Astrocyte (in vitro differentiated cells and primary cell): ENCODE data around the gene CELF3. TPM values are rescaled to one million over a fixed set of nuclear protein-coding genes. Genes with fewer than 3 reads are reported as not detected.
A peak's percentile ranks its signal among the peaks of the same experiment; 100 is the strongest.

Experiments used
- DNase-seq: peaks from one replicate; pipeline ENCODE4 v3.0.0-alpha.2; 2010; ENCODE audit warnings: low read depth
- FAIRE-seq: peaks from 2 replicates; lab custom pipeline; 2011; peaks lifted over from hg19 to GRCh38; lab: Jason Lieb, UNC
- H2AFZ ChIP-seq: 2 replicates; pipeline ENCODE4 v1.6.0; 2012; ENCODE audit warnings: low read depth, low read length, inconsistent platforms
- H3K27ac ChIP-seq: 2 replicates; pipeline ENCODE4 v1.5.1; 2011; ENCODE audit warnings: low read depth, low read length, inconsistent platforms
- H3K27me3 ChIP-seq: 2 replicates; pipeline ENCODE4 v1.6.0; 2011; ENCODE audit warnings: low read length, inconsistent platforms; ENCODE audit not compliant: insufficient read depth
- H3K36me3 ChIP-seq: 2 replicates; pipeline ENCODE4 v1.5.1; 2011; ENCODE audit warnings: low read length, inconsistent platforms; ENCODE audit not compliant: insufficient read depth
- H3K4me1 ChIP-seq: 2 replicates; pipeline ENCODE4 v1.5.1; 2011; ENCODE audit warnings: low read length, inconsistent platforms; ENCODE audit not compliant: insufficient read depth
- H3K4me2 ChIP-seq: 2 replicates; pipeline ENCODE4 v1.6.0; 2012; ENCODE audit warnings: low read length, inconsistent platforms
- H3K4me3 ChIP-seq: 2 replicates; pipeline ENCODE4 v1.5.1; 2011; ENCODE audit warnings: low read depth, mild to moderate bottlenecking, low read length, inconsistent platforms; ENCODE audit not compliant: insufficient read depth
- H3K79me2 ChIP-seq: 2 replicates; pipeline ENCODE4 v1.6.0; 2012; ENCODE audit warnings: mild to moderate bottlenecking, low read length, inconsistent platforms; ENCODE audit not compliant: insufficient read depth
- H3K9ac ChIP-seq: 2 replicates; pipeline ENCODE4 v1.6.0; 2012; ENCODE audit warnings: mild to moderate bottlenecking, low read length, inconsistent platforms
- H3K9me3 ChIP-seq: 2 replicates; pipeline ENCODE4 v1.5.1; 2012; ENCODE audit warnings: low read depth, mild to moderate bottlenecking, low read length, inconsistent platforms; ENCODE audit not compliant: insufficient read depth
- H4K20me1 ChIP-seq: 2 replicates; pipeline ENCODE4 v1.6.0; 2012; ENCODE audit warnings: low read length, inconsistent platforms; ENCODE audit not compliant: insufficient read depth
- H3K27ac Mint-ChIP-seq: one replicate; pipeline ENCODE4 v1.8.0; 2021; ENCODE audit warnings: mild to moderate bottlenecking, mixed read lengths; ENCODE audit not compliant: unreplicated experiment
- H3K27me3 Mint-ChIP-seq: one replicate; pipeline ENCODE4 v1.8.0; 2021; ENCODE audit warnings: low read depth, mixed read lengths; ENCODE audit not compliant: unreplicated experiment
- H3K36me3 Mint-ChIP-seq: one replicate; pipeline ENCODE4 v1.8.0; 2021; ENCODE audit warnings: low read depth, mixed read lengths; ENCODE audit not compliant: unreplicated experiment
- H3K4me1 Mint-ChIP-seq: one replicate; pipeline ENCODE4 v1.8.0; 2021; ENCODE audit warnings: low read depth, mixed read lengths; ENCODE audit not compliant: unreplicated experiment
- H3K4me3 Mint-ChIP-seq: one replicate; pipeline ENCODE4 v1.8.0; 2021; ENCODE audit warnings: mild to moderate bottlenecking, moderate library complexity, mixed read lengths; ENCODE audit not compliant: unreplicated experiment
- H3K9me3 Mint-ChIP-seq: one replicate; pipeline ENCODE4 v1.8.0; 2021; ENCODE audit warnings: mild to moderate bottlenecking, mixed read lengths; ENCODE audit not compliant: unreplicated experiment
- CTCF ChIP-seq: IDR thresholded peaks from 2 replicates; pipeline ENCODE4 v1.5.1; 2011; ENCODE audit warnings: low read depth, mild to moderate bottlenecking, inconsistent platforms, low read length, moderate library complexity; ENCODE audit not compliant: insufficient read depth
- EZH2 ChIP-seq: IDR thresholded peaks from 2 replicates; pipeline ENCODE4 v1.6.1; 2012; ENCODE audit warnings: mild to moderate bottlenecking, low read length, inconsistent platforms; ENCODE audit not compliant: insufficient read depth
- total RNA-seq: library from RNA; stranded (reverse); gene quantifications from 2 replicates; pipeline ENCODE4 v1.2.1, GENCODE V29; 2021

Gene CELF3
- total RNA-seq, 1 donor from 2014 or later: not detected

GRCh38 chr1:151703813-151704212 is 12.8 kb downstream of the CELF3 start:
- H3K36me3 Mint-ChIP-seq: peaks cover 18% of the 10 kb centered on the region
- TF ChIP-seq CTCF (no peak), EZH2 (no peak)
- peaks cover 7% of the 10 kb centered on the region for H3K36me3 ChIP-seq
- H3K27ac ChIP-seq: no peak overlapping the region
- no peak overlapping the region for H3K4me3 Mint-ChIP-seq
- H3K4me2 ChIP-seq: no peak overlapping the region
- DNase-seq: no peak
- peak overlapping the region; percentile 18 for H3K27ac Mint-ChIP-seq
- H3K9me3 ChIP-seq: no peaks in the 10 kb centered on the region
- H3K27me3 Mint-ChIP-seq: no peaks in the 10 kb centered on the region
- H3K27me3 ChIP-seq: no peaks in the 10 kb centered on the region
- no peak overlapping the region for H3K9ac ChIP-seq
- H3K4me1 ChIP-seq: no peaks in the 10 kb centered on the region
- peaks cover 17% of the 10 kb centered on the region for H3K4me1 Mint-ChIP-seq
- no peaks in the 10 kb centered on the region for H4K20me1 ChIP-seq
- H3K9me3 Mint-ChIP-seq: no peaks in the 10 kb centered on the region
- no peak overlapping the region for H2AFZ ChIP-seq
- H3K79me2 ChIP-seq: no peaks in the 10 kb centered on the region
- no peak for FAIRE-seq
- no peak overlapping the region for H3K4me3 ChIP-seq

GRCh38 chr1:151702936-151703335 is 13.7 kb downstream of the CELF3 start:
- H3K9me3 ChIP-seq: no peaks in the 10 kb centered on the region
- Mint-ChIP-seq H3K27me3 (no peaks in the 10 kb centered on the region), H3K27ac (no peak overlapping the region), H3K4me3 (no peak overlapping the region), H3K36me3 (peaks cover 18% of the 10 kb centered on the region), H3K9me3 (no peaks in the 10 kb centered on the region), H3K4me1 (peaks cover 11% of the 10 kb centered on the region)
- TF ChIP-seq CTCF (no peak), EZH2 (no peak)
- H3K4me3 ChIP-seq: no peak overlapping the region
- peaks cover 7% of the 10 kb centered on the region for H3K36me3 ChIP-seq
- H3K79me2 ChIP-seq: no peaks in the 10 kb centered on the region
- no peaks in the 10 kb centered on the region for H3K27me3 ChIP-seq
- no peak overlapping the region for H3K9ac ChIP-seq
- H3K4me1 ChIP-seq: no peaks in the 10 kb centered on the region
- FAIRE-seq (no peak), DNase-seq (no peak)
- no peak overlapping the region for H2AFZ ChIP-seq
- no peak overlapping the region for H3K27ac ChIP-seq
- no peaks in the 10 kb centered on the region for H4K20me1 ChIP-seq
- H3K4me2 ChIP-seq: no peak overlapping the region

GRCh38 chr1:151701515-151701914 is 15.1 kb downstream of the CELF3 start:
- Histone ChIP-seq H3K9ac (no peak overlapping the region), H3K4me1 (no peaks in the 10 kb centered on the region), H2AFZ (no peak overlapping the region), H3K27ac (no peak overlapping the region), H3K4me3 (no peak overlapping the region), H3K79me2 (no peaks in the 10 kb centered on the region), H3K9me3 (no peaks in the 10 kb centered on the region), H3K27me3 (no peaks in the 10 kb centered on the region), H3K4me2 (no peak overlapping the region), H3K36me3 (peaks cover 9% of the 10 kb centered on the region), H4K20me1 (no peaks in the 10 kb centered on the region)
- TF ChIP-seq CTCF: no peak
- no peak for TF ChIP-seq EZH2
- no peak for DNase-seq
- Mint-ChIP-seq H3K9me3 (no peaks in the 10 kb centered on the region), H3K27me3 (no peaks in the 10 kb centered on the region), H3K4me1 (peaks cover 11% of the 10 kb centered on the region), H3K4me3 (no peak overlapping the region), H3K27ac (no peak overlapping the region), H3K36me3 (peaks cover 22% of the 10 kb centered on the region)
- no peak for FAIRE-seq
